Endothelial cell of umbilical vein (primary cell): ENCODE data around the gene PRIMA1. TPM values are rescaled to one million over a fixed set of nuclear protein-coding genes. Genes with fewer than 3 reads are reported as not detected.

Experiments
- BruUV-seq: library from RNA; stranded (reverse); fragments of 400-500 nt; replicated peaks from 2 replicates; lab custom pipeline; 2021; lab: Mats Ljungman, UMichigan
- CTCF ChIA-PET: fragments of 300-600, 350-600 bp; sonication (Branson Sonifier 250); formaldehyde crosslinking; loops from one replicate; lab custom pipeline; 2021; ENCODE audit warnings: antibody characterized with exemption, inconsistent platforms; lab: Charles Lee
- POLR2A ChIA-PET: fragments of 300-600, 350-600 bp; sonication (Branson Sonifier 250); formaldehyde crosslinking; loops from one replicate; lab custom pipeline; 2021; ENCODE audit warnings: antibody characterized with exemption, inconsistent platforms; lab: Charles Lee
- DNase-seq: peaks from one replicate; pipeline ENCODE4 v3.0.0-alpha.2; 2011; ENCODE audit warnings: low read depth, low spot score
- FAIRE-seq: peaks from 2 replicates; lab custom pipeline; 2011; peaks lifted over from hg19 to GRCh38; lab: Jason Lieb, UNC
- H2AFZ ChIP-seq: 2 replicates; pipeline ENCODE4 v1.6.0; 2012; ENCODE audit warnings: low read depth, low read length, control low read depth, inconsistent platforms
- H3K27ac ChIP-seq: 2 replicates; pipeline ENCODE4 v1.5.1; 2011; ENCODE audit warnings: low read depth, mild to moderate bottlenecking, control low read depth, low read length, moderate library complexity; ENCODE audit not compliant: insufficient read depth
- H3K27me3 ChIP-seq, 2 experiments: 2 replicates each; pipeline versions ENCODE4 v1.6.0 to v1.6.1; 2011; ENCODE audit warnings: low read length in 2 of 2, mixed read lengths in 1 of 2; ENCODE audit not compliant: control insufficient read depth in 2 of 2, insufficient read depth in 2 of 2
- H3K36me3 ChIP-seq, 2 experiments: 2 replicates in 1 of 2; 3 replicates in 1 of 2; pipeline ENCODE4 v1.5.1; 2011; ENCODE audit warnings: low read length in 2 of 2, mild to moderate bottlenecking in 1 of 2, moderate library complexity in 1 of 2; ENCODE audit not compliant: control insufficient read depth in 2 of 2, insufficient read depth in 2 of 2; ENCODE audit errors: extremely low read depth in 1 of 2
- H3K4me1 ChIP-seq: 3 replicates; pipeline ENCODE4 v1.5.1; 2011; ENCODE audit warnings: mild to moderate bottlenecking, low read length; ENCODE audit not compliant: control insufficient read depth, insufficient read depth; ENCODE audit errors: extremely low read depth
- H3K4me2 ChIP-seq: 2 replicates; pipeline ENCODE4 v1.6.1; 2011; ENCODE audit warnings: low read length, control low read depth, mixed read lengths; ENCODE audit not compliant: insufficient read depth
- H3K4me3 ChIP-seq, 3 experiments: fragments of 200-600 bp in 1 of 3; sonication (generic), shearing (Covaris generic) in 1 of 3; replicated peaks in 1 of 3; 2 replicates each; pipeline ENCODE4 v1.5.1; 2011 to 2016; ENCODE audit warnings: control low read depth in 3 of 3, low read length in 3 of 3, mild to moderate bottlenecking in 2 of 3, inconsistent platforms in 1 of 3, low read depth in 1 of 3, moderate library complexity in 1 of 3; ENCODE audit not compliant: insufficient read depth in 1 of 3
- H3K79me2 ChIP-seq: 2 replicates; pipeline ENCODE4 v1.6.0; 2012; ENCODE audit warnings: low read length, inconsistent platforms; ENCODE audit not compliant: control insufficient read depth, insufficient read depth
- H3K9ac ChIP-seq: replicated peaks from 2 replicates; pipeline ENCODE3; 2011; ENCODE audit warnings: low read length, control low read depth; ENCODE audit not compliant: insufficient read depth; ENCODE audit errors: extremely low read depth
- H3K9me1 ChIP-seq: replicated peaks from 3 replicates; pipeline ENCODE4 v1.6.0; 2011; ENCODE audit warnings: mild to moderate bottlenecking, low read length; ENCODE audit not compliant: control insufficient read depth, insufficient read depth; ENCODE audit errors: extremely low read depth
- H3K9me3 ChIP-seq: replicated peaks from 2 replicates; pipeline ENCODE4 v1.5.1; 2012; ENCODE audit warnings: low read length, inconsistent platforms; ENCODE audit not compliant: control insufficient read depth, insufficient read depth
- H4K20me1 ChIP-seq: replicated peaks from 2 replicates; pipeline ENCODE3; 2011; ENCODE audit warnings: mild to moderate bottlenecking, low read length; ENCODE audit not compliant: control insufficient read depth, insufficient read depth; ENCODE audit errors: extremely low read depth
- EZH2 ChIP-seq: IDR thresholded peaks from 2 replicates; pipeline ENCODE4 v1.6.1; 2012; ENCODE audit warnings: borderline replicate concordance, low read depth, mild to moderate bottlenecking, moderate library complexity, low read length, inconsistent platforms; ENCODE audit not compliant: severe bottlenecking
- FOS ChIP-seq: IDR thresholded peaks from 2 replicates; pipeline ENCODE4 v1.6.1; 2011; ENCODE audit warnings: mild to moderate bottlenecking, low read length, moderate library complexity, borderline replicate concordance; ENCODE audit not compliant: insufficient read depth
- GATA2 ChIP-seq: IDR thresholded peaks from 2 replicates; pipeline ENCODE4 v1.7.0; 2011; ENCODE audit warnings: low read depth, mild to moderate bottlenecking, moderate library complexity, mixed read lengths, low read length; ENCODE audit not compliant: insufficient read length, insufficient read depth
- JUN ChIP-seq: IDR thresholded peaks from 2 replicates; pipeline ENCODE4 v1.6.1; 2011; ENCODE audit warnings: borderline replicate concordance, low read depth; ENCODE audit not compliant: insufficient read length, insufficient read depth
- MYC ChIP-seq: IDR thresholded peaks from one replicate; pipeline ENCODE4 v1.6.1; 2011; ENCODE audit warnings: mild to moderate bottlenecking, low read depth, low read length
- POLR2A ChIP-seq: IDR thresholded peaks from 2 replicates; pipeline ENCODE4 v1.6.1; 2012; ENCODE audit warnings: low read depth, mild to moderate bottlenecking, control low read depth, low read length
- POLR2AphosphoS5 ChIP-seq: IDR thresholded peaks from 2 replicates; pipeline ENCODE4 v1.6.1; 2012; ENCODE audit warnings: low read depth, mild to moderate bottlenecking, control low read depth, low read length, moderate library complexity; ENCODE audit not compliant: insufficient read depth
- dilution Hi-C: fragments of 300-500 bp; cut with MboI; formaldehyde crosslinking; loops from one replicate; pipeline ENCODE4 v1.15.0; 2019; ENCODE audit warnings: low sequenced_read_pairs; ENCODE audit not compliant: extremely low pct_ligation_motif_present
- intact Hi-C: fragments of 100-400 bp; cut with micrococcal nuclease; formaldehyde crosslinking; loops from one replicate; pipeline ENCODE4 v1.10.0; 2022
- polyA plus RNA-seq, 4 experiments: library from polyadenylated mRNA; depleted of rRNA in 3 of 4; stranded (reverse) in 3 of 4; unstranded in 1 of 4; fragments of >200 nt; gene quantifications; 2 replicates each; pipeline versions ENCODE4 v1.2.1 to v1.2.3, GENCODE V29; 2011 to 2012; ENCODE audit warnings: missing spikeins in 1 of 4
- total RNA-seq: library from RNA; stranded (reverse); gene quantifications from 2 replicates; pipeline ENCODE4 v1.2.3, GENCODE V29; 2021
- TF ChIP-seq, protein P1 (sequence below), 2 donors: IDR thresholded peaks; 1 replicate in 1 of 2; 2 replicates in 1 of 2; pipeline ENCODE4 v1.5.1; 2011; ENCODE audit warnings: low read length in 2 of 2, mild to moderate bottlenecking in 2 of 2, moderate library complexity in 2 of 2, control low read depth in 1 of 2, inconsistent platforms in 1 of 2, low read depth in 1 of 2; ENCODE audit not compliant: insufficient read depth in 1 of 2; ENCODE audit errors: extremely low read depth in 1 of 2
- TF ChIP-seq, protein P2 (sequence below): IDR thresholded peaks from 2 replicates; pipeline ENCODE4 v1.6.1; 2011; ENCODE audit not compliant: insufficient read depth, insufficient read length

Gene PRIMA1
- total and polyA plus RNA-seq, 2 donors (not counting 3 experiments of a cell fraction or from before 2014, with no cell fraction given) = not detected

DNA sequence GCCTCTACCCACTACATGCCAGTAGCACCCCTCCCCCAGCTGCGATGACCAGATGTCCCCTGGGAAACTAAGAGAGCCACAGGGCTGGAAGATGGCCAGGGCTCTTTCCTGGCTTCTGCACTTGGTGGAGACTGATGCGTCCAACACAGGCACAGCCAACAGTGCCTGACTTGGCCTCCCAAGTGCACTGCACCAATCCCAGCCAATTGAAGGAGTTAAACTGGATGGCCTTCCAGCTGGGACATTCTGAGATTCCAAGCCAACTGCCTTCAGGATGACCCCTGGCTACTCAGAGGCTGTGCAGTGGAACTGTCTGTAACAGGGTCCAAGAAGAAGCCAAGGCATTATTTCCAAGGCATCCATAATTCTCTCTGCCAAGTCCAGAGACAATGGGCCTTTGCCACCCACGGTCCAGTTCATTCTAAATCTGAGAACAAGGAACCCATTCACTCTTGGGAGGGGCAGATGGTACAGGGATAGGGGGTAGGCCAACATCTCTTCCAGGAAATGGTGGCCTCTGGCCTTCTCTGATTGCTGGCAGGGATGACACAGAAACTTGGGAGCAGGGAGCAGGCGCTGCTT lies 35.2 kb downstream of the PRIMA1 start:
- H3K27ac ChIP-seq = no peak overlapping the region
- H3K4me2 ChIP-seq = no peak overlapping the region
- no peak overlapping the region for H3K9ac ChIP-seq
- H3K27me3 ChIP-seq = no peaks in the 10 kb centered on the region
- FAIRE-seq = no peak
- no peaks in the 10 kb centered on the region for H3K79me2 ChIP-seq
- intact Hi-C loops (no loop called here), dilution Hi-C loops (no loop called here)
- no peaks in the 10 kb centered on the region for H3K36me3 ChIP-seq
- H3K9me1 ChIP-seq = no peaks in the 10 kb centered on the region
- H3K9me3 ChIP-seq = no peaks in the 10 kb centered on the region
- DNase-seq = no peak
- no TSS peak for BruUV-seq
- no peak overlapping the region for H2AFZ ChIP-seq
- POLR2A ChIA-PET = no interaction called here
- TF ChIP-seq JUN (no peak), MYC (no peak), POLR2A (no peak), GATA2 (no peak), POLR2AphosphoS5 (no peak), EZH2 (no peak), FOS (no peak)
- TF ChIP-seq, protein P1, sequence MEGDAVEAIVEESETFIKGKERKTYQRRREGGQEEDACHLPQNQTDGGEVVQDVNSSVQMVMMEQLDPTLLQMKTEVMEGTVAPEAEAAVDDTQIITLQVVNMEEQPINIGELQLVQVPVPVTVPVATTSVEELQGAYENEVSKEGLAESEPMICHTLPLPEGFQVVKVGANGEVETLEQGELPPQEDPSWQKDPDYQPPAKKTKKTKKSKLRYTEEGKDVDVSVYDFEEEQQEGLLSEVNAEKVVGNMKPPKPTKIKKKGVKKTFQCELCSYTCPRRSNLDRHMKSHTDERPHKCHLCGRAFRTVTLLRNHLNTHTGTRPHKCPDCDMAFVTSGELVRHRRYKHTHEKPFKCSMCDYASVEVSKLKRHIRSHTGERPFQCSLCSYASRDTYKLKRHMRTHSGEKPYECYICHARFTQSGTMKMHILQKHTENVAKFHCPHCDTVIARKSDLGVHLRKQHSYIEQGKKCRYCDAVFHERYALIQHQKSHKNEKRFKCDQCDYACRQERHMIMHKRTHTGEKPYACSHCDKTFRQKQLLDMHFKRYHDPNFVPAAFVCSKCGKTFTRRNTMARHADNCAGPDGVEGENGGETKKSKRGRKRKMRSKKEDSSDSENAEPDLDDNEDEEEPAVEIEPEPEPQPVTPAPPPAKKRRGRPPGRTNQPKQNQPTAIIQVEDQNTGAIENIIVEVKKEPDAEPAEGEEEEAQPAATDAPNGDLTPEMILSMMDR (IDR thresholded peaks at IDR 0.05; ENCODE audit: extremely low read depth in 1 of 2, insufficient read depth in 1 of 2, low read depth in 1 of 2, low read length in 2 of 2) = no peak
- TF ChIP-seq, protein P2, sequence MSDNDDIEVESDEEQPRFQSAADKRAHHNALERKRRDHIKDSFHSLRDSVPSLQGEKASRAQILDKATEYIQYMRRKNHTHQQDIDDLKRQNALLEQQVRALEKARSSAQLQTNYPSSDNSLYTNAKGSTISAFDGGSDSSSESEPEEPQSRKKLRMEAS = no peak
- CTCF ChIA-PET = no interaction called here
- H3K4me1 ChIP-seq = no peaks in the 10 kb centered on the region
- H4K20me1 ChIP-seq = no peaks in the 10 kb centered on the region
- H3K4me3 ChIP-seq = no peak overlapping the region
